A172 (cell line): Measurements from ENCODE around the gene ARHGAP18. TPM values are rescaled to one million over a fixed set of nuclear protein-coding genes. Genes with fewer than 3 reads are reported as not detected.

Source experiments
- DNase-seq: peaks from one replicate; pipeline ENCODE4 v3.0.0-alpha.2; 2015; ENCODE audit warnings: low spot score
- total RNA-seq: library from RNA; depleted of rRNA; stranded (reverse); fragments of >200 nt; shearing (Covaris generic); gene quantifications from 2 replicates; pipeline ENCODE4 v1.2.3, GENCODE V29; 2014

The ARHGAP18 gene
- total RNA-seq, 1 experiment from 2014 or later: 140 TPM

GRCh38 chr6:129719692-129720091 lies 9.7 kb upstream of the ARHGAP18 start:
- DNase-seq: no peak

GRCh38 chr6:129717277-129717676 lies 7.3 kb upstream of the ARHGAP18 start:
- no peak for DNase-seq

GRCh38 chr6:129713806-129714333 lies 3.9 kb upstream of the ARHGAP18 start:
- DNase-seq: no peak

- no peak for DNase-seq
These were observed 1.3 kb upstream of the ARHGAP18 start for GRCh38 chr6:129711271-129711631.

- no peak for DNase-seq
These were observed 683 bp upstream of the ARHGAP18 start for GRCh38 chr6:129710450-129711270.

- DNase-seq: peak; percentile 37
These were observed 695 bp downstream of the ARHGAP18 start for GRCh38 chr6:129709196-129709768.

GRCh38 chr6:129708496-129709195 lies 1.3 kb downstream of the ARHGAP18 start:
- DNase-seq: no peak

- no peak for DNase-seq
These were observed 2.0 kb downstream of the ARHGAP18 start for GRCh38 chr6:129707882-129708495.

GRCh38 chr6:129707028-129707427 lies 2.9 kb downstream of the ARHGAP18 start:
- DNase-seq: no peak

GRCh38 chr6:129705212-129705611 lies 4.8 kb downstream of the ARHGAP18 start:
- no peak for DNase-seq

- no peak for DNase-seq
These were observed 5.3 kb downstream of the ARHGAP18 start for GRCh38 chr6:129704708-129705107.

- no peak for DNase-seq
These were observed 8.1 kb downstream of the ARHGAP18 start for GRCh38 chr6:129701721-129702455.

- DNase-seq: no peak
These were observed 9.3 kb downstream of the ARHGAP18 start for GRCh38 chr6:129700666-129701065.

GRCh38 chr6:129699659-129700058 lies 10.3 kb downstream of the ARHGAP18 start:
- no peak for DNase-seq

- DNase-seq: no peak
These were observed 11.5 kb downstream of the ARHGAP18 start for GRCh38 chr6:129698430-129698829.

GRCh38 chr6:129697788-129698187 lies 12.2 kb downstream of the ARHGAP18 start:
- DNase-seq: no peak

GRCh38 chr6:129696843-129697242 lies 13.1 kb downstream of the ARHGAP18 start:
- DNase-seq: no peak

- DNase-seq: no peak
These were observed 14.0 kb downstream of the ARHGAP18 start for GRCh38 chr6:129696028-129696418.

- no peak for DNase-seq
These were observed 14.5 kb downstream of the ARHGAP18 start for GRCh38 chr6:129695373-129696027.

- no peak for DNase-seq
These were observed 15.9 kb downstream of the ARHGAP18 start for GRCh38 chr6:129694036-129694435.

GRCh38 chr6:129692467-129692866 lies 17.5 kb downstream of the ARHGAP18 start:
- no peak for DNase-seq
